T-cell (primary cell): ENCODE data around the gene KRT77. TPM values are rescaled to one million over a fixed set of nuclear protein-coding genes. Genes with fewer than 3 reads are reported as not detected.

ENCODE experiments used
- ATAC-seq, 4 experiments: fragments of 200-7000 bp in 3 of 4; fragments of 150-1000 bp in 1 of 4; cut with Tn5 transposase; replicated peaks in 1 of 4; 1 replicate in 3 of 4; 2 replicates in 1 of 4; pipeline ENCODE4 v1.10.0; 2021; ENCODE audit warnings: moderate library complexity in 3 of 4, mild to moderate bottlenecking in 2 of 4, moderate number of reproducible peaks in 1 of 4
- CTCF ChIA-PET, 2 donors: fragments of 300-600 bp; sonication (Branson Sonifier 250); formaldehyde crosslinking; loops; one replicate each; lab custom pipeline; 2022; ENCODE audit warnings: antibody characterized with exemption in 2 of 2; lab: Charles Lee
- POLR2A ChIA-PET, 2 donors: fragments of 300-600 bp; sonication (Branson Sonifier 250); formaldehyde crosslinking; loops; one replicate each; lab custom pipeline; 2022; ENCODE audit warnings: antibody characterized with exemption in 2 of 2; lab: Charles Lee
- DNase-seq, 35 experiments: peaks; one replicate each; pipeline versions ENCODE4 v3.0.0 to v3.0.0-alpha.2; 2013 to 2023
- H3K27ac ChIP-seq: one replicate; pipeline ENCODE4 v1.5.1; 2013; ENCODE audit warnings: low read length
- H3K27me3 ChIP-seq, 2 experiments: replicated peaks in 1 of 2; 1 replicate in 1 of 2; 2 replicates in 1 of 2; pipeline versions ENCODE4 v1.6.1 to v1.7.0; 2013; ENCODE audit warnings: low read length in 1 of 2, mixed read lengths in 1 of 2; ENCODE audit not compliant: control insufficient read depth in 2 of 2, insufficient read depth in 2 of 2; ENCODE audit errors: extremely low read depth in 1 of 2
- H3K36me3 ChIP-seq, 2 donors: 1 replicate in 1 of 2; 2 replicates in 1 of 2; pipeline versions ENCODE4 v1.6.1 to v1.7.0; 2013; ENCODE audit warnings: low read length in 1 of 2; ENCODE audit not compliant: control insufficient read depth in 2 of 2, insufficient read depth in 1 of 2; ENCODE audit errors: extremely low read depth in 1 of 2
- H3K4me1 ChIP-seq, 2 experiments: 1 replicate in 1 of 2; 2 replicates in 1 of 2; pipeline versions ENCODE4 v1.6.1 to v1.7.0; 2013; ENCODE audit warnings: low read length in 2 of 2, mixed read lengths in 1 of 2; ENCODE audit not compliant: insufficient read depth in 2 of 2, control insufficient read depth in 1 of 2; ENCODE audit errors: extremely low read depth in 1 of 2
- H3K4me3 ChIP-seq, 2 donors: 1 replicate in 1 of 2; 2 replicates in 1 of 2; pipeline versions ENCODE4 v1.5.1 to v1.7.0; 2013; ENCODE audit warnings: mild to moderate bottlenecking in 2 of 2, low read length in 1 of 2, moderate library complexity in 1 of 2; ENCODE audit not compliant: control insufficient read depth in 1 of 2; ENCODE audit errors: extremely low read depth in 1 of 2
- H3K9me3 ChIP-seq: 2 replicates; pipeline ENCODE4 v1.7.0; 2013
- H3K27ac Mint-ChIP-seq, 2 donors: one replicate each; pipeline ENCODE4 v1.8.0; 2020 to 2021; ENCODE audit warnings: mild to moderate bottlenecking in 2 of 2, mixed read lengths in 2 of 2
- H3K27me3 Mint-ChIP-seq, 2 donors: one replicate each; pipeline ENCODE4 v1.8.0; 2021 to 2022; ENCODE audit warnings: mixed read lengths in 2 of 2
- H3K36me3 Mint-ChIP-seq: one replicate; pipeline ENCODE4 v1.8.0; 2021; ENCODE audit warnings: mixed read lengths
- H3K4me1 Mint-ChIP-seq, 3 donors: one replicate each; pipeline ENCODE4 v1.8.0; 2020 to 2022; ENCODE audit warnings: mixed read lengths in 3 of 3, mild to moderate bottlenecking in 1 of 3
- H3K4me3 Mint-ChIP-seq, 3 donors: one replicate each; pipeline ENCODE4 v1.8.0; 2020 to 2022; ENCODE audit warnings: mild to moderate bottlenecking in 3 of 3, mixed read lengths in 3 of 3, moderate library complexity in 3 of 3
- H3K9me3 Mint-ChIP-seq, 3 donors: one replicate each; pipeline ENCODE4 v1.8.0; 2020 to 2022; ENCODE audit warnings: mixed read lengths in 3 of 3
- WGBS: methylation state at CpG from one replicate; pipeline ENCODE4 v1.1.5; 2013; ENCODE audit warnings: missing lambda C conversion rate; ENCODE audit not compliant: insufficient coverage; 5-methylcytosine and 5-hydroxymethylcytosine counted together
- total RNA-seq, 35 experiments: library from RNA in 6 of 35; stranded (reverse) in 6 of 35; fragments of 120-200 nt in 1 of 35; gene quantifications; one replicate each; pipeline versions ENCODE4 v1.2.1 to v1.2.4 and lab custom pipeline; 2013 to 2026

KRT77 gene
- total RNA-seq, 5 donors from 2014 or later (not counting 1 experiment from before 2014, with no cell fraction given): not detected

- no peaks in the 10 kb centered on the region for H3K36me3 Mint-ChIP-seq
- H3K27me3 Mint-ChIP-seq: peaks cover 5 to 12% of the 10 kb centered on the region in 2 donors
These were observed 36.6 kb upstream of the KRT77 start for GRCh38 chr12:52739963-52740362.

GRCh38 chr12:52735816-52736632 lies 32.7 kb upstream of the KRT77 start:
- no peak for DNase-seq
- Mint-ChIP-seq H3K4me1 (no peaks in the 10 kb centered on the region), H3K27ac (no peak overlapping the region), H3K4me3 (no peak overlapping the region), H3K36me3 (no peaks in the 10 kb centered on the region), H3K9me3 (no peaks in the 10 kb centered on the region), H3K27me3 (peaks cover 0 to 7% of the 10 kb centered on the region in 2 donors)
- Histone ChIP-seq H3K4me1 (no peaks in the 10 kb centered on the region), H3K27me3 (peaks cover 0 to 38% of the 10 kb centered on the region in 2 experiments), H3K4me3 (no peak overlapping the region), H3K9me3 (no peaks in the 10 kb centered on the region), H3K36me3 (no peaks in the 10 kb centered on the region), H3K27ac (no peak overlapping the region)
- ATAC-seq: no peak
- CTCF ChIA-PET: no interaction called here
- 66% methylated on average over 4 of the region's 5 CpGs for WGBS
- POLR2A ChIA-PET: no interaction called here

More at GRCh38 chr12:52739963-52740362, 36.6 kb upstream of the KRT77 start:
- ATAC-seq (no peak), DNase-seq (no peak)
- Histone ChIP-seq H3K9me3 (no peaks in the 10 kb centered on the region), H3K4me3 (no peak overlapping the region), H3K36me3 (no peaks in the 10 kb centered on the region), H3K27me3 (peaks cover 0 to 42% of the 10 kb centered on the region in 2 experiments), H3K4me1 (no peaks in the 10 kb centered on the region), H3K27ac (no peak overlapping the region)
- Mint-ChIP-seq H3K4me1 (no peaks in the 10 kb centered on the region), H3K4me3 (no peak overlapping the region), H3K9me3 (no peaks in the 10 kb centered on the region), H3K27ac (no peak overlapping the region)
- CTCF ChIA-PET: no interaction called here
- POLR2A ChIA-PET: no interaction called here

- ATAC-seq (no peak), DNase-seq (no peak)
- no peaks in the 10 kb centered on the region for H3K4me1 ChIP-seq
- H3K4me3 ChIP-seq: no peak overlapping the region
- no peaks in the 10 kb centered on the region for H3K36me3 ChIP-seq
- ChIA-PET POLR2A (interaction anchor here in 1 of 2 donors (0.6 kb wide), 1 partner anchor 1970 kb away, joined by 3 read pairs; no protein-coding TSS in a partner anchor), CTCF (no interaction called here)
- no peaks in the 10 kb centered on the region for H3K9me3 ChIP-seq
- Mint-ChIP-seq H3K27me3 (peaks cover 3 to 7% of the 10 kb centered on the region in 2 donors), H3K27ac (no peak overlapping the region), H3K4me1 (peaks cover 0 to 6% (median 0%) of the 10 kb centered on the region in 3 donors), H3K9me3 (no peaks in the 10 kb centered on the region), H3K4me3 (no peak overlapping the region), H3K36me3 (no peaks in the 10 kb centered on the region)
- peaks cover 0 to 37% of the 10 kb centered on the region in 2 experiments for H3K27me3 ChIP-seq
- WGBS: 71% methylated on average over 6 of the region's 8 CpGs
- H3K27ac ChIP-seq: no peak overlapping the region
These were observed 31.8 kb upstream of the KRT77 start for GRCh38 chr12:52735106-52735505.

- Mint-ChIP-seq H3K27me3 (peaks cover 2 to 3% of the 10 kb centered on the region in 2 donors), H3K4me1 (peaks cover 0 to 6% (median 0%) of the 10 kb centered on the region in 3 donors), H3K36me3 (no peaks in the 10 kb centered on the region), H3K9me3 (no peaks in the 10 kb centered on the region), H3K27ac (no peak overlapping the region), H3K4me3 (no peak overlapping the region)
- Histone ChIP-seq H3K9me3 (no peaks in the 10 kb centered on the region), H3K27me3 (peaks cover 0 to 21% of the 10 kb centered on the region in 2 experiments), H3K4me1 (no peaks in the 10 kb centered on the region), H3K4me3 (no peak overlapping the region), H3K27ac (no peak overlapping the region), H3K36me3 (no peaks in the 10 kb centered on the region)
- ChIA-PET POLR2A (no interaction called here), CTCF (no interaction called here)
- DNase-seq (no peak), ATAC-seq (no peak)
- 42% methylated on average over 2 of the region's 2 CpGs for WGBS
These were observed 27.5 kb upstream of the KRT77 start for GRCh38 chr12:52730793-52731192.

GRCh38 chr12:52730383-52730782 lies 27.1 kb upstream of the KRT77 start:
- no peaks in the 10 kb centered on the region for H3K4me1 ChIP-seq
- no peaks in the 10 kb centered on the region for H3K36me3 Mint-ChIP-seq
- no peak for ATAC-seq
- H3K4me3 ChIP-seq: no peak overlapping the region
- H3K4me1 Mint-ChIP-seq: peaks cover 0 to 6% (median 0%) of the 10 kb centered on the region in 3 donors
- 83% methylated on average over 13 of the region's 13 CpGs for WGBS
- H3K9me3 ChIP-seq: no peaks in the 10 kb centered on the region
- H3K4me3 Mint-ChIP-seq: no peak overlapping the region
- H3K27ac ChIP-seq: no peak overlapping the region
- peaks cover 0 to 3% of the 10 kb centered on the region in 2 donors for H3K27me3 Mint-ChIP-seq
- CTCF ChIA-PET: no interaction called here
- peaks cover 0 to 21% of the 10 kb centered on the region in 2 experiments for H3K27me3 ChIP-seq
- DNase-seq: no peak
- H3K36me3 ChIP-seq: no peaks in the 10 kb centered on the region
- POLR2A ChIA-PET: no interaction called here
- H3K9me3 Mint-ChIP-seq: no peaks in the 10 kb centered on the region
- H3K27ac Mint-ChIP-seq: no peak overlapping the region

- ChIA-PET POLR2A (interaction anchor here in 1 of 2 donors (0.5 kb wide), 2 partner anchors 179 to 304 kb away, joined by 4 read pairs; no protein-coding TSS in a partner anchor), CTCF (interaction anchor here (1.2 kb wide), 2 partner anchors 14 to 146 kb away, joined by 3 read pairs; no protein-coding TSS in a partner anchor)
- Histone ChIP-seq H3K27ac (no peak overlapping the region), H3K27me3 (peaks cover 0 to 26% of the 10 kb centered on the region in 2 experiments), H3K4me3 (no peak overlapping the region), H3K9me3 (no peaks in the 10 kb centered on the region), H3K4me1 (no peaks in the 10 kb centered on the region), H3K36me3 (no peaks in the 10 kb centered on the region)
- H3K4me1 Mint-ChIP-seq: peaks cover 0 to 6% (median 0%) of the 10 kb centered on the region in 3 donors
- H3K27ac Mint-ChIP-seq: no peak overlapping the region
- H3K9me3 Mint-ChIP-seq: no peaks in the 10 kb centered on the region
- WGBS: 84% methylated on average over 9 of the region's 10 CpGs
- peaks cover 0 to 3% of the 10 kb centered on the region in 2 donors for H3K27me3 Mint-ChIP-seq
- no peak overlapping the region for H3K4me3 Mint-ChIP-seq
- ATAC-seq: no peak
- no peaks in the 10 kb centered on the region for H3K36me3 Mint-ChIP-seq
- no peak for DNase-seq
These were observed 25.8 kb upstream of the KRT77 start for GRCh38 chr12:52729147-52729546.
